SH-SY5Y (cell line): ENCODE data around the gene ASTL.

Source experiments
- GATA2 ChIP-seq: IDR thresholded peaks from 2 replicates; pipeline ENCODE4 v1.6.1; 2011; ENCODE audit warnings: mild to moderate bottlenecking, low read depth, low read length
- GATA3 ChIP-seq: IDR thresholded peaks from 2 replicates; pipeline ENCODE4 v1.6.1; 2011; ENCODE audit warnings: low read depth, mild to moderate bottlenecking, low read length, moderate library complexity

DNA sequence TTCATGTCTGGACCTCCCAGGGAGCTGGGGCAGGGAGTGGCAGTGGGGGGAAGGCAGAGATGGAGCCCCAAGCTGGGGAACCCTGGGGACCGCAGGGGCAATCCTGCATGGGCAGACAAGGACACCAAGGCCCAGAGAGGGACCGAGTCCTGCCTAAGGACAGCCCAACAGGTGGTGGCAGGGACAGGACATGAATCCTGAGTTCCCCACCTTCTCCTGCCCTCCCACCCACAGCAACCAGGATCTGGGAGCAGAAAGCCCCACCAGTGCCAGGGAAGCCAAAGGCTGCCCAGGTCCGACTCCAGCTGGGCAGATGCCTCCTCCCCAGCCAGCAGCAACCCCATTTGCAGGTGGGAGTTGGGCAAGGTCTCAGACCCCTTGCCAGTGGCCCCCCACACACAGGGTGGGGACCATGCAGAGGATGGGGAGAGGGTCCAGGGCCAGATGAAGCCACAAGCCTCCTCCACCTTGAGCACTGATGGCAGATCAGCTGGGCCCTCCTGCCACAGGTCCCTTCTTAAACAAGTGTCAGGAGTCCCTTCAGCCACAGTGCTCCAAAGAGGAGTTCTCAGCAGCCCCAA is 28.3 kb downstream of the ASTL start:
- TF ChIP-seq GATA2 (no peak), GATA3 (no peak)
